ENCODE measurements around the gene RALGAPA2.

DNA sequence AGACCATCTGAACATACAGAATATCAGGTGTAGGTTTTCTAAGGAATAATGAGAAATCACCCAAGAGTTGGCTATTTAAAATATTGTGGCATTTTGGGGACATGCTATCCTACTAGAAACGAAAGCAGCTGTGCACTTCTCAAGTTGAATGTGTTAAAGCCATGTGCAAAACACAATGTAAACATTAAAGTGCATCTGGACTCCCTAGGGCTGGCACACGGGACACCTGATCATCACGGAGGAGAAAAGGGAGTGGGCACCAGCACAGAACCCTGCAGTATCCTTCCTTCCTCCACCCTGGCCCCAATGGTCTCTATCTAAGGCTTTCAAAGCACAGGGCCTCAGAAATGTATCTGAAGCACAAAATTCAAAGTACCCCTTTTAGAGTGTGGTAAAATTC lies 250.3 kb downstream of the RALGAPA2 start:
- TF ChIP-seq, protein P1, sequence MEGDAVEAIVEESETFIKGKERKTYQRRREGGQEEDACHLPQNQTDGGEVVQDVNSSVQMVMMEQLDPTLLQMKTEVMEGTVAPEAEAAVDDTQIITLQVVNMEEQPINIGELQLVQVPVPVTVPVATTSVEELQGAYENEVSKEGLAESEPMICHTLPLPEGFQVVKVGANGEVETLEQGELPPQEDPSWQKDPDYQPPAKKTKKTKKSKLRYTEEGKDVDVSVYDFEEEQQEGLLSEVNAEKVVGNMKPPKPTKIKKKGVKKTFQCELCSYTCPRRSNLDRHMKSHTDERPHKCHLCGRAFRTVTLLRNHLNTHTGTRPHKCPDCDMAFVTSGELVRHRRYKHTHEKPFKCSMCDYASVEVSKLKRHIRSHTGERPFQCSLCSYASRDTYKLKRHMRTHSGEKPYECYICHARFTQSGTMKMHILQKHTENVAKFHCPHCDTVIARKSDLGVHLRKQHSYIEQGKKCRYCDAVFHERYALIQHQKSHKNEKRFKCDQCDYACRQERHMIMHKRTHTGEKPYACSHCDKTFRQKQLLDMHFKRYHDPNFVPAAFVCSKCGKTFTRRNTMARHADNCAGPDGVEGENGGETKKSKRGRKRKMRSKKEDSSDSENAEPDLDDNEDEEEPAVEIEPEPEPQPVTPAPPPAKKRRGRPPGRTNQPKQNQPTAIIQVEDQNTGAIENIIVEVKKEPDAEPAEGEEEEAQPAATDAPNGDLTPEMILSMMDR (IDR thresholded peaks at IDR 0.05): no peak
- TF ChIP-seq POLR2A (IDR thresholded peaks at IDR 0.05): no peak

Measured in body of pancreas (tissue), 4 donors.